ENCODE measurements around the gene SLMAP. TPM values are rescaled to one million over a fixed set of nuclear protein-coding genes. Genes with fewer than 3 reads are reported as not detected.

Gene SLMAP
- total and polyA plus RNA-seq, 2 of the 13 experiments (the other 11 are each of a cell fraction or from before 2014, with no cell fraction given) = 24.0 to 48.3 TPM

DNA sequence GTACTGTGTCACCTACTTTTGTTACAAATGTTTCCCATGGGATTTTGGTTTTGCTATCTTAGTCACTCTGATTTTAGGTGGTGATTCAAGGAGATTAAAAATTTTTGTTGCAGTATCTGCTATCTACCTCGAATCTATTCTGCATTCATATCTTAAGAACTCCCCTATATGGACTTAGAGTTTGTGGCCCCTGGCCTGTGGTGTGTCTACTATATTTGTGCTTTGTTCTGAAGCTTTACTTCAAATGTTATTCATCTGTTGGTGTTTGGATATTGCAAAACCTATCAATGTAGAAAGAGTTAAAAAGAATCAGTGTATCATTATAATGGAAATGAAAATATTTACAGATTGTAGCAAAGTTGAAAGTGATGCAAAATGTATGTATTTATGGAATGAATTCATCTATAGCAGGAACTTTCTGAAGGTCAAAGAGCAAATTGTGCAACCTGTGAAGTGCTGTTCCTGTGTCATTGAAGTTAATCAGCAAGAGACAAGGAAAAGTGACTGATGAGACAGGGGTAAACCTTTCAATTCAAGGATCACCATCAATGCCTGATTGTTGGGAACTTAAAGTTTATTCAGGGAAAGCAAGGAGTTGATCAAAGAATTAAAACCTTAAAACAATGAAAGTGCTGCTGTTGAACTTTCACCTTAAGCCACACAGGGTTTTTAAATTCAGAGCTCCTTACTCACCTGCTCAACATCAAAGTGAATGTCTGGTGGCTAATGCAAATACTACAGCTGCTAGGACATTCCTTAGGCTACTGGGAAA lies 71.0 kb downstream of the SLMAP start (continued):
- TF ChIP-seq ZNF253 (CRISPR knock-in tag; IDR thresholded peaks at IDR 0.05; ENCODE audit: borderline replicate concordance) (no peak), KLF11 (CRISPR knock-in tag; IDR thresholded peaks at IDR 0.05) (no peak), ZNF17 (CRISPR knock-in tag; IDR thresholded peaks at IDR 0.05) (no peak), FOXA3 (CRISPR knock-in tag; IDR thresholded peaks at IDR 0.05) (peak; percentile 68), NKX3-1 (CRISPR knock-in tag; IDR thresholded peaks at IDR 0.05) (no peak), ZNF776 (CRISPR knock-in tag; IDR thresholded peaks at IDR 0.05) (no peak), SETDB1 (CRISPR knock-in tag; IDR thresholded peaks at IDR 0.05; ENCODE audit: borderline replicate concordance) (no peak), ARNT2 (CRISPR knock-in tag; IDR thresholded peaks at IDR 0.05; ENCODE audit: low read depth) (no peak), ZNF652 (CRISPR knock-in tag; IDR thresholded peaks at IDR 0.05; ENCODE audit: borderline replicate concordance, low read depth) (peak; percentile 87), SNAI1 (CRISPR knock-in tag; IDR thresholded peaks at IDR 0.05; ENCODE audit: borderline replicate concordance) (no peak), HNRNPL (IDR thresholded peaks at IDR 0.05; ENCODE audit: low read depth, low read length) (no peak), ZNF674 (CRISPR knock-in tag; IDR thresholded peaks at IDR 0.05; ENCODE audit: low read depth) (no peak), RBAK (CRISPR knock-in tag; IDR thresholded peaks at IDR 0.05) (no peak), FOXP1 (IDR thresholded peaks at IDR 0.05) (no peak), FOXP1 (CRISPR knock-in tag; IDR thresholded peaks at IDR 0.05) (peak; percentile 72), MAFG (CRISPR knock-in tag; IDR thresholded peaks at IDR 0.05) (no peak), RBM39 (IDR thresholded peaks at IDR 0.05; ENCODE audit: low read depth, low read length, poor library complexity, severe bottlenecking) (no peak), ZNF670 (CRISPR knock-in tag; IDR thresholded peaks at IDR 0.05; ENCODE audit: borderline replicate concordance) (no peak), SP5 (CRISPR knock-in tag; IDR thresholded peaks at IDR 0.05; ENCODE audit: borderline replicate concordance, low read depth) (peak; percentile 18; the same call in 1 of the 2 replicates), MAFF (IDR thresholded peaks at IDR 0.05; ENCODE audit: low read depth, low read length) (no peak), ZSCAN21 (CRISPR knock-in tag; IDR thresholded peaks at IDR 0.05; ENCODE audit: borderline replicate concordance) (no peak)
- TF ChIP-seq, protein P1, sequence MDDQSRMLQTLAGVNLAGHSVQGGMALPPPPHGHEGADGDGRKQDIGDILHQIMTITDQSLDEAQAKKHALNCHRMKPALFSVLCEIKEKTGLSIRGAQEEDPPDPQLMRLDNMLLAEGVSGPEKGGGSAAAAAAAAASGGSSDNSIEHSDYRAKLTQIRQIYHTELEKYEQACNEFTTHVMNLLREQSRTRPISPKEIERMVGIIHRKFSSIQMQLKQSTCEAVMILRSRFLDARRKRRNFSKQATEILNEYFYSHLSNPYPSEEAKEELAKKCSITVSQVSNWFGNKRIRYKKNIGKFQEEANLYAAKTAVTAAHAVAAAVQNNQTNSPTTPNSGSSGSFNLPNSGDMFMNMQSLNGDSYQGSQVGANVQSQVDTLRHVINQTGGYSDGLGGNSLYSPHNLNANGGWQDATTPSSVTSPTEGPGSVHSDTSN (CRISPR knock-in tag; IDR thresholded peaks at IDR 0.05; ENCODE audit: borderline replicate concordance) = no peak
- TF ChIP-seq, protein P2, sequence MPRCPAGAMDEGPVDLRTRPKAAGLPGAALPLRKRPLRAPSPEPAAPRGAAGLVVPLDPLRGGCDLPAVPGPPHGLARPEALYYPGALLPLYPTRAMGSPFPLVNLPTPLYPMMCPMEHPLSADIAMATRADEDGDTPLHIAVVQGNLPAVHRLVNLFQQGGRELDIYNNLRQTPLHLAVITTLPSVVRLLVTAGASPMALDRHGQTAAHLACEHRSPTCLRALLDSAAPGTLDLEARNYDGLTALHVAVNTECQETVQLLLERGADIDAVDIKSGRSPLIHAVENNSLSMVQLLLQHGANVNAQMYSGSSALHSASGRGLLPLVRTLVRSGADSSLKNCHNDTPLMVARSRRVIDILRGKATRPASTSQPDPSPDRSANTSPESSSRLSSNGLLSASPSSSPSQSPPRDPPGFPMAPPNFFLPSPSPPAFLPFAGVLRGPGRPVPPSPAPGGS (CRISPR knock-in tag; IDR thresholded peaks at IDR 0.05) = no peak
- TF ChIP-seq, protein P3, sequence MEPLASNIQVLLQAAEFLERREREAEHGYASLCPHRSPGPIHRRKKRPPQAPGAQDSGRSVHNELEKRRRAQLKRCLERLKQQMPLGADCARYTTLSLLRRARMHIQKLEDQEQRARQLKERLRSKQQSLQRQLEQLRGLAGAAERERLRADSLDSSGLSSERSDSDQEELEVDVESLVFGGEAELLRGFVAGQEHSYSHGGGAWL (CRISPR knock-in tag; IDR thresholded peaks at IDR 0.05) = no peak
- TF ChIP-seq, protein P4, sequence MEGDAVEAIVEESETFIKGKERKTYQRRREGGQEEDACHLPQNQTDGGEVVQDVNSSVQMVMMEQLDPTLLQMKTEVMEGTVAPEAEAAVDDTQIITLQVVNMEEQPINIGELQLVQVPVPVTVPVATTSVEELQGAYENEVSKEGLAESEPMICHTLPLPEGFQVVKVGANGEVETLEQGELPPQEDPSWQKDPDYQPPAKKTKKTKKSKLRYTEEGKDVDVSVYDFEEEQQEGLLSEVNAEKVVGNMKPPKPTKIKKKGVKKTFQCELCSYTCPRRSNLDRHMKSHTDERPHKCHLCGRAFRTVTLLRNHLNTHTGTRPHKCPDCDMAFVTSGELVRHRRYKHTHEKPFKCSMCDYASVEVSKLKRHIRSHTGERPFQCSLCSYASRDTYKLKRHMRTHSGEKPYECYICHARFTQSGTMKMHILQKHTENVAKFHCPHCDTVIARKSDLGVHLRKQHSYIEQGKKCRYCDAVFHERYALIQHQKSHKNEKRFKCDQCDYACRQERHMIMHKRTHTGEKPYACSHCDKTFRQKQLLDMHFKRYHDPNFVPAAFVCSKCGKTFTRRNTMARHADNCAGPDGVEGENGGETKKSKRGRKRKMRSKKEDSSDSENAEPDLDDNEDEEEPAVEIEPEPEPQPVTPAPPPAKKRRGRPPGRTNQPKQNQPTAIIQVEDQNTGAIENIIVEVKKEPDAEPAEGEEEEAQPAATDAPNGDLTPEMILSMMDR (CRISPR knock-in tag; IDR thresholded peaks at IDR 0.05) = no peak
